ENCODE measurements around the gene VEZF1.
"Not testable (repeated sequence)": the region's sequence is repeated elsewhere in the genome, so short reads cannot be mapped to it uniquely, and the experiment has no call there.

Gene VEZF1

GRCh38 chr17:57971572-57971971, 16.5 kb downstream of the VEZF1 start:
- ATAC-seq = no peak

DNA sequence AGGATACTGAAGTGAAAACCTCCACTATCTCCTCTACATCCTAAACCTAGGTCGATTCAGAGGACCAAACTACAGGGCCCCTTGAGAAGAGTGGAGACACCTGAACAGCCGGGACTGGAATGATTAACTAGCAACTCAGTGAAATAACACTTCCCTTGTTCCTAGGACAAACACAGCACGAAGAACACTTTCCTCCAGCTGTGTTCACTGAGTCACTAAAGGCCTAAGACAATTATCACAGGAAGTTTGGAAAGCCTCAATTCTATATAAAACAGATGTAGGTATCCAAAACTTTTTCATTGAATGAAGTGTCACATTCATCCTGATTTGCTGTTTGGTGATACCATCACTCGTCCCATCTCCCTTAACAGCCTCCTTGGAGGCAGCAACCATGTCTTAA, 17.3 kb downstream of the VEZF1 start:
- ATAC-seq = no peak

- no peak for ATAC-seq
These were observed 19.6 kb downstream of the VEZF1 start for GRCh38 chr17:57968456-57968855.

DNA sequence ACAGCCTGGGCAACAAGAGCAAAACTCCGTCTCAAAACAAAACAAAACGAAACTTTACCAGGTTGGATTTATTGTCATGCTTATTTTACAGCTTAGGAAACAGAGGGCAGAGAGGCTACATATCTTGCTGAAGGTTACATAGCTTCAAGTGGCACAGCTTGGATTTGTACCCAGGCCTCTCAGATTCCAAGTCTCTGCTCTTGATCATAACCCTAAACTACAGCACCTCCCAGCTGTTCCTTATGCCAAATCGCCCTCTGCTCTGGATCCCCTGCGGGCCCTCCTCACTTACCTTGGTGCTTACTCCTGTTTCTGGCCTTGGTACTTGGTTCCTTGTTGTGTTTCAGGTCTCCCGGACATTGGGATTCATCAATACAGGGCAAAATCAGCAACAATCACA, 21.2 kb downstream of the VEZF1 start:
- ATAC-seq = no peak

- no peak for ATAC-seq
These were observed 21.8 kb downstream of the VEZF1 start for GRCh38 chr17:57966246-57966645.

DNA sequence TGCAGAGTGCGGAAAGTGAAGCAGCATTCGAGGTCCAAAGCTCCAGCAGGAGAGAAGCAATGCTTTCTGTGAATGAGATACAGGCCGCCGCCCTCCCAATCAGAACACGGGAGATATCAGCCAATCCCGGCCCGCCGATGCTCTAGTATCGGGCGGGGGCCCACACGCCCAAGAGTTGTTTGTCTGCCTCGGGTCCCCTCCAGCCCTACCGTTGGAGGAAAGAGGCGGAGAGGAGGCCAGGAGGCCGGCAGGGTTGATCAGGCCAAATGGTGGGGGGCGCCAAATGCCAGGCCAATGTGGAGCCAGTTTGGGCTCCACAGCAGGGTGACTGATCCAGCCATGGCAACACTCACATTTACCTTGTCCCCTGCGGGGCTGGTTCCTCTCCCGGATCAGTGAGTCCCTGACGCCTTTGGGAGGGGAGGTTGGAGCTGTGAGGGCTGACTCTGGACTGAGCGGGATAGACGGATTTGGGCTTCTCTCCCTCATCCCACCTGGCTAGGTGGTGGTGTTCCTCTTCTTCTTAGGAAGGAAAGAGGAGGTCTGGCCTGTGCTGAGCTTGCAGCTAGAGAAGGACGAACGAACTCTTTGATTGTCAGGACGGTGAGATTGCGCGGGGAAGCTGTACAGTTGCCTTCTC, 22.4 kb downstream of the VEZF1 start:
- no peak for ATAC-seq

DNA sequence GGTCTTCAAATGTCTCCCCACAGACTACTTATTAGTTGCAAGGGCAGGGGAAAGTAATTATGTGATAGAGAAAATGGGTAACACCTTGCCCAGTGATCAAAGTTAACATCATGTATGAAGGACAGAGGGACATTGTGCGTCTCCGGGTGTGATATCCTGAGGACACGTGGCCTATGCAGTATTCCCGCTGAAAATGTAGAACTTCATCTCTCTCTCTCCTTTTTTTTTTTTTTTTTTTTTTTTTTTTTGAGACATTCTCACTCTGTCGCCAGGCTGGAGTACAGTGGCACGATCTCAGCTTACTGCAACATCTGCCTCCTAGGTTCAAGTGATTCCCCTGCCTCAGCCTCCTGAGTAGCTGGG, 24.9 kb downstream of the VEZF1 start:
- ATAC-seq = no peak

GRCh38 chr17:57962279-57963148, 25.5 kb downstream of the VEZF1 start:
- no peak for ATAC-seq

GRCh38 chr17:57959929-57960328, 28.1 kb downstream of the VEZF1 start:
- no peak for ATAC-seq

- not testable (repeated sequence) for ATAC-seq
These were observed 29.7 kb downstream of the VEZF1 start for GRCh38 chr17:57958391-57958790.

DNA sequence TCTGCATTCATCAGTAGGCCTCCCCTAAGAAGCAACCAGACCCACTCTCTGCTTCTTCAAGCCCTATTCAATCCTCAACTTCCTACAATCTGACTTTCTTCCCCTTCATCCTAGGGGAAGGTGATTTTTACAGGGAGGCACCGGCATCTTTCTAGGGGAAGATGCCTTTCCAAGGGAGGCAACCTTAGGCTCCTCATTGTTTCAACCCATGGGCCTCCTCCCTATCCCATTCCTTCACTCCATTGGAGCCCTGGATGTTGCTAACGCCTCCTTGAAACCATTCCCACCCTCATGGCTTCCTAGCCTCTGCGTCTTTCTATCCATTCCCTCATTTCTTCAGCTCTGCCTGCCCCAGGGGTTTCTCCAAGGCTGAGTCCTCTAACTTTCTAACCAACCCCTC, 30.2 kb downstream of the VEZF1 start:
- no peak for ATAC-seq

DNA sequence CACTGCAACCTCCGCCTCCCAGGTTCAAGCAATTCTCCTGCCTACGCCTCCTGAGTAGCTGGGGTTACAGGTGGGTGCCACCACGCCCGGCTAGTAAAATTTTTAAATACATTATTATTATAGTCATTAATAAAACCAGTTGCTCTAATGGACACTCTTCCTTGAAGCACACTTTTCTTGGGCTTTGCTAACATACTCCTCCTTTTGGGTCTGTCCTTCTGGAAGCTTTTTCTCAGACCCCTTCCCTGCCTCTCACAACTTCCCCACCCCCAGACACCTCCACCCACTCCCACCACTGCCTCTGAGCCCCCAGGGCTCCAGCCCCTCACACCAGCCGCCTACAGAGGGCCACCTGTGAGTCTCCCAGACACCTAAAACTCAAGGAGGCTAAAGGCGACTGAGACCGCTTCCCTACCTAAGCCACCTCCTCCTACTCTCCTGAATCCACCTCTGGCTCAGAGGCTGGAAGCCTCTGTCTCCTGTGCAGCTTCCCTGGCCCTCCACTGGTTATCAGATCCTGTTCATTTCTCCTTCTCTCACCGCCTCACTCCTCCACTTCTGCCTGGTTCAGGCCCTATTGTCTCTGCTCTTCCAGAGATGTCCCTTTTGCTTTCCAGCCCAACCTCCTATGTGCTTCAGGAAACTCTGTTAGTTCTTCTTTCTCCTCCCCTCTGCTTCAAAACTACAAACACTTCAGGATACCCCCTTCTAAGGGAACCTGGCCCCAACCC, 30.8 kb downstream of the VEZF1 start:
- no peak for ATAC-seq

- peak; percentile 50 to 61 for ATAC-seq
These were observed 31.5 kb downstream of the VEZF1 start for GRCh38 chr17:57956291-57957119.

- peak; percentile 80 to 82 for ATAC-seq
These were observed 32.7 kb downstream of the VEZF1 start, which contains the start of gene CUEDC1 for GRCh38 chr17:57955183-57955931. Gene CUEDC1 (minus strand): TSS chr17:57955412. CDS start chr17:57885564, 69,848 bp downstream.

- peak in 1 of 2 donors; percentile 4 for ATAC-seq
These were observed 33.5 kb downstream of the VEZF1 start for GRCh38 chr17:57954397-57955182.

DNA sequence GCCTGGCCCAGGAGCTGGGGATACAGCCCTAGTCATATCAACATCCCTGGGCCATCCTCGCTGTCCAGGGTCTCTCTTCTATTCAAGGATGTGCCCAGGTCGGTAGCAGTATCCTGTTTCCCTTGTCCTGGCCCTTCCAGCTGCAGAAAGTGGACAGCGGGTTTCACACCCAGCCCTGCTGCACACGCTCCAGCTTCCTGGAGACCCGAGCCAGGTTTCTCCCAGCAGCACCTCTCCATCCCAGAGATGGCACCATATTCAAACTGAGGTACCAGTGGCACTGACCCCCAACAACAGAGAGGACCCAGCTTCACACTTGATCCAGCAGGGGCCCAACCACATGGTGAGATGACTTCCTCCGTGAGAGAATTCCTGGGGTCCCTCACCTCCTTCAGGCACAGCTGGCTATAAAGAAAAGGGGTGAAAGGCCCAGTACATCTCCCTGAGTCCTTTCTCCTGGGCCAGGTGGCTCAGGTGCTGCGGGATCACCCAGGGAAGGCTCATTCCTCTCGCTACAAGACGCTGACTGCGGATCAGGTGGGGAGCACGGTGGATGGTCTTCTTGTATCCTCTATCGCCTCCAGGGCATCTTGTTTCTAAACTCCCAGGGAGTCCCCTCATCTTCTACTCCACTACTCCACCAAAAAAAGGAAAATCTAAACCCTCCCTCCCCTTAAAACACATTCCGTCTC, 34.2 kb downstream of the VEZF1 start:
- ATAC-seq = no peak

DNA sequence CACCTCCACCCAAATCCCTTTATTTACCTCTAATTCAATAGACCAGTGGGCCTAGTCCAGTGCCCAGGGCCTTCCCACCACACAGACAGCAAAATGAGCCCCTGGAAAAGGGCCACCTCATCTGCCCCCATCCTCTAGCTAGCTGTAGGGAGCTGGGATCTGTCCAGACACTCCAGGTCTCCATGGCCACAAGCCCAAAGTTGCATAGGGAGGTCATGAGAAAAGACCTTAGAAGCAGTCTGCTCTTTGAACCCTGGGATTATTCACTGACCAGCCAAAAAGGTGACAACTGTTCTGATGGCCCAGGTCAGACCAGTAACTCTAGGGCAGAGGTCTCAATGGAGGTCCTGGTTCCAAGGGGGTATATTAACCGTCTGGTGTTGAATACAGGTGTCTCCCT, 34.8 kb downstream of the VEZF1 start:
- ATAC-seq = no peak

- no peak for ATAC-seq
These were observed 38.4 kb downstream of the VEZF1 start for GRCh38 chr17:57949649-57950048.

DNA sequence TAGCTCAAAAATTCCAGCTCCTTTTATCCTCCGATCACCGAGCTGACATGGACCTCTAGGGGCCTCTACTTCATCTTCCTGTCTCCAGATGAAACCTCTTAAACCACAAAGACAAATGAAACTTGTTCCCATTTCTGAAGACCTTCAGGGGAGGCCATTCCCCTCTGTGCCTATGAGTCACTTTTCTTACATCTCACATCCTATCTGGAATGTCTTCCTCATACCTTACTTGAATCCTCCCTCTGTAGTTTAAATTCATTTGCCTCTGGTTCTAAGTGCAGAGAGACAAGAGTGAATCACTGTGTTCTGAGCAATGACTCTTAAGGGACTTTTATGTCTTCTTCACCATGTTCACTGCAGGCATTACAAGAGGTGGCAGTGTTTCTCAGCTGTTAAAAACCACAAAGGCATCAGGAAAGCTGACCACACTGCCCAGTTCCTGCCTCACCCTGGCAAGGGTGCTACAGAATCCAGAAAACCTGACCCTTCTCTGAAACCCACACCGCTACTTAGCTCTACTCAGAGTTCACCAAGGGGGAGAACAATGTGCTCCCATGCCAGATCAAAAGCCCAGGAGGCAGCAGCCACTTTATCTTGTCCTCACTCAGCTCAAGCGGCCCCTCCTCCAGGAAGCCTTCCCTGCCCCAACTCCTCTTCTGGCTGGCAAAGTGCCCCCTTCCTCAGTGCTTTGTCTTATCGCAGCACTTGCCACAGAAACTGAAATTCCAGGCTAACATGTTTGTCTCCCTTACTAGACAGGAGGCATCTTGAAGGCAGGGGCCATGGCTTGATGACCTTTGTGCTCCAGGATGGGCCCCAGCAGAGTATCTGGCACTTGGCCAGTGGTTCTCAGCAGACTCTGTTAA, 39.3 kb downstream of the VEZF1 start:
- peak; percentile 61 to 64 for ATAC-seq
